H9 (cell line): ENCODE results near the gene FBXO2. TPM values are rescaled to one million over a fixed set of nuclear protein-coding genes. Genes with fewer than 3 reads are reported as not detected.

ENCODE experiments used
- DNase-seq: peaks from one replicate; pipeline ENCODE4 v3.0.0-alpha.2; 2017
- H2AFZ ChIP-seq: one replicate; pipeline ENCODE4 v1.6.1; 2013; ENCODE audit warnings: mild to moderate bottlenecking, low read length, control low read depth, moderate library complexity
- H2AK5ac ChIP-seq: 2 replicates; pipeline ENCODE4 v1.6.1; 2013; ENCODE audit warnings: low read length, control low read depth, mixed read lengths; ENCODE audit not compliant: insufficient read length
- H2BK120ac ChIP-seq: one replicate; pipeline ENCODE4 v1.6.1; 2013; ENCODE audit warnings: low read depth, mild to moderate bottlenecking, low read length, control low read depth, inconsistent platforms; ENCODE audit not compliant: poor library complexity, severe bottlenecking
- H2BK12ac ChIP-seq: 2 replicates; pipeline ENCODE4 v1.6.1; 2013; ENCODE audit warnings: low read length, control low read depth, mixed read lengths, low read depth; ENCODE audit not compliant: insufficient read length
- H2BK15ac ChIP-seq: 2 replicates; pipeline ENCODE4 v1.6.1; 2013; ENCODE audit warnings: low read depth, low read length, control low read depth
- H2BK20ac ChIP-seq: one replicate; pipeline ENCODE4 v1.6.1; 2013; ENCODE audit warnings: low read depth, mild to moderate bottlenecking, low read length, control low read depth, inconsistent platforms; ENCODE audit not compliant: poor library complexity, severe bottlenecking
- H2BK5ac ChIP-seq: 2 replicates; pipeline ENCODE4 v1.6.1; 2013; ENCODE audit warnings: low read length, control low read depth, mixed read lengths; ENCODE audit not compliant: insufficient read length
- H3K14ac ChIP-seq: 2 replicates; pipeline ENCODE4 v1.6.1; 2013; ENCODE audit warnings: low read length, control low read depth; ENCODE audit not compliant: insufficient read depth
- H3K18ac ChIP-seq: 2 replicates; pipeline ENCODE4 v1.6.1; 2013; ENCODE audit warnings: low read depth, mild to moderate bottlenecking, mixed read lengths, low read length, control low read depth; ENCODE audit not compliant: insufficient read length
- H3K23ac ChIP-seq: 2 replicates; pipeline ENCODE4 v1.6.1; 2013; ENCODE audit warnings: low read length, control low read depth, mixed read lengths, low read depth; ENCODE audit not compliant: insufficient read length
- H3K23me2 ChIP-seq: 2 replicates; pipeline ENCODE4 v1.6.1; 2013; ENCODE audit warnings: low read depth, mild to moderate bottlenecking, mixed read lengths, low read length, control low read depth; ENCODE audit not compliant: insufficient read length, poor library complexity, severe bottlenecking
- H3K27ac ChIP-seq: 2 replicates; pipeline ENCODE4 v1.5.1; 2013; ENCODE audit warnings: low read length, control low read depth, mixed read lengths, low read depth; ENCODE audit not compliant: insufficient read length
- H3K27me3 ChIP-seq: 2 replicates; pipeline ENCODE4 v1.6.1; 2013; ENCODE audit warnings: low read length, control low read depth, inconsistent platforms; ENCODE audit not compliant: insufficient read depth
- H3K4ac ChIP-seq: 2 replicates; pipeline ENCODE4 v1.6.1; 2013; ENCODE audit warnings: low read depth, mild to moderate bottlenecking, control low read depth, inconsistent platforms, low read length, moderate library complexity
- H3K4me1 ChIP-seq: 2 replicates; pipeline ENCODE4 v1.6.1; 2013; ENCODE audit warnings: low read length, control low read depth, inconsistent platforms; ENCODE audit not compliant: insufficient read depth
- H3K4me2 ChIP-seq: 2 replicates; pipeline ENCODE4 v1.6.1; 2013; ENCODE audit warnings: low read length, control low read depth, mixed read lengths; ENCODE audit not compliant: insufficient read length, insufficient read depth
- H3K56ac ChIP-seq: 2 replicates; pipeline ENCODE4 v1.6.1; 2013; ENCODE audit warnings: low read depth, mild to moderate bottlenecking, mixed read lengths, low read length, control low read depth; ENCODE audit not compliant: insufficient read length
- H3K79me1 ChIP-seq: 2 replicates; pipeline ENCODE4 v1.6.1; 2013; ENCODE audit warnings: low read depth, mild to moderate bottlenecking, moderate library complexity, low read length, control low read depth, inconsistent platforms; ENCODE audit not compliant: insufficient read depth, poor library complexity, severe bottlenecking
- H3K79me2 ChIP-seq: 2 replicates; pipeline ENCODE4 v1.6.1; 2013; ENCODE audit warnings: low read length, control low read depth, inconsistent platforms; ENCODE audit not compliant: insufficient read depth
- H3K9ac ChIP-seq: 2 replicates; pipeline ENCODE4 v1.6.1; 2013; ENCODE audit warnings: low read length, control low read depth, mixed read lengths; ENCODE audit not compliant: insufficient read length; ENCODE audit errors: extremely low read depth
- H3K9me3 ChIP-seq: one replicate; pipeline ENCODE4 v1.6.1; 2013; ENCODE audit warnings: low read depth, low read length, inconsistent platforms; ENCODE audit not compliant: control insufficient read depth
- H3T11ph ChIP-seq: one replicate; pipeline ENCODE4 v1.6.1; 2013; ENCODE audit warnings: mild to moderate bottlenecking, low read length, control low read depth, inconsistent platforms
- H4K20me1 ChIP-seq: one replicate; pipeline ENCODE4 v1.6.1; 2013; ENCODE audit not compliant: control insufficient read depth, insufficient read length, insufficient read depth
- H4K5ac ChIP-seq: 2 replicates; pipeline ENCODE4 v1.6.1; 2013; ENCODE audit warnings: low read depth, mild to moderate bottlenecking, mixed read lengths, low read length, control low read depth; ENCODE audit not compliant: insufficient read length
- H4K8ac ChIP-seq: replicated peaks from 2 replicates; pipeline ENCODE4 v1.6.1; 2013; ENCODE audit warnings: low read length, control low read depth, mixed read lengths, low read depth; ENCODE audit not compliant: insufficient read length
- H4K91ac ChIP-seq: 2 replicates; pipeline ENCODE4 v1.6.1; 2013; ENCODE audit warnings: low read depth, mild to moderate bottlenecking, moderate library complexity, mixed read lengths, low read length, control low read depth; ENCODE audit not compliant: insufficient read length
- H3K27ac Mint-ChIP-seq, 3 experiments: 2 replicates in 2 of 3; 3 replicates in 1 of 3; pipeline ENCODE4 v1.8.0; 2020 to 2021; ENCODE audit warnings: mixed read lengths in 3 of 3, mild to moderate bottlenecking in 1 of 3, moderate library complexity in 1 of 3
- H3K27me3 Mint-ChIP-seq: 2 replicates; pipeline ENCODE4 v1.8.0; 2021; ENCODE audit warnings: low read depth, mild to moderate bottlenecking, moderate library complexity, mixed read lengths
- H3K36me3 Mint-ChIP-seq, 3 experiments: 2 replicates in 2 of 3; 3 replicates in 1 of 3; pipeline ENCODE4 v1.8.0; 2020 to 2021; ENCODE audit warnings: low read depth in 3 of 3, mixed read lengths in 3 of 3; ENCODE audit not compliant: insufficient read depth in 1 of 3
- H3K4me1 Mint-ChIP-seq, 2 experiments: 2 replicates each; pipeline ENCODE4 v1.8.0; 2020; ENCODE audit warnings: mixed read lengths in 2 of 2
- H3K4me3 Mint-ChIP-seq, 2 experiments: 2 replicates in 1 of 2; 3 replicates in 1 of 2; pipeline ENCODE4 v1.8.0; 2020 to 2021; ENCODE audit warnings: mild to moderate bottlenecking in 2 of 2, mixed read lengths in 2 of 2, moderate library complexity in 1 of 2
- H3K9me3 Mint-ChIP-seq, 2 experiments: 2 replicates in 1 of 2; 3 replicates in 1 of 2; pipeline ENCODE4 v1.8.0; 2020; ENCODE audit warnings: mild to moderate bottlenecking in 2 of 2, mixed read lengths in 2 of 2, moderate library complexity in 1 of 2
- whole genome bisulfite sequencing: extraction: QIAGEN DNeasy Blood & Tissue Kit; methylation state at CpG from one replicate; pipeline ENCODE4 v1.1.7; 2013; ENCODE audit warnings: missing lambda C conversion rate, low lambda C conversion rate, mixed read lengths; ENCODE audit not compliant: insufficient read length; ENCODE audit errors: extremely low coverage; 5-methylcytosine and 5-hydroxymethylcytosine counted together
- total RNA-seq: library from RNA; stranded (reverse); gene quantifications from 2 replicates; pipeline ENCODE4 v1.2.1, GENCODE V29; 2021
- TF ChIP-seq, protein P1 (sequence below): fragments of 200-600 bp; sonication (generic); conservative IDR thresholded peaks from 3 replicates; pipeline ENCODE4 v1.8.0; 2021; ENCODE audit warnings: antibody characterized with exemption, mild to moderate bottlenecking

Gene FBXO2
- total RNA-seq, 1 experiment from 2014 or later = 28.9 TPM

DNA sequence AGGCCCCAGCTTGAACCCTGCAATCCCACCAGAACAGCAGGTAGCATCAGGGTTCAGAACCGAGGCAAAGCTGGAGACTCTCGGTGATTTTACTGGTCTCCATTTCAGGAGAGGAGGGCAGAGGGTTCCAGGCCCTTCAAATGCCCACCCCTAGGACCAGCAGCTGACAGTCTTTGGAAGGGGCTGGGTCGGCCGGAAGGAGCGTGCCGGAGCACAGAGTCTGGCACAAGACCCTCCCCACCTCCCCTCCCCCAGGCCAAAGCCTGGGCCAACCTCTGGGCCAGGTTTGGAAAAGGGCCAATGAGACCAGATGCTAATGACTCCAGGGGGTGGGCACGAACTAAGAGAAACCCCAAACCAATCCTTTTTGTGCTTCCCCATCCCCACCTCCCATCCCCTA, 6.9 kb downstream of the FBXO2 start:
- Histone ChIP-seq H3K18ac (no peak overlapping the region), H2BK120ac (no peak overlapping the region), H4K20me1 (no peaks in the 10 kb centered on the region), H3K27me3 (no peaks in the 10 kb centered on the region), H2AK5ac (no peak overlapping the region), H3K14ac (no peak overlapping the region), H3K4me1 (no peaks in the 10 kb centered on the region), H2BK12ac (no peak overlapping the region), H3K9me3 (no peaks in the 10 kb centered on the region), H3T11ph (no peak overlapping the region), H4K5ac (no peak overlapping the region), H3K4me2 (no peak overlapping the region), H2AFZ (no peak overlapping the region), H3K23me2 (no peaks in the 10 kb centered on the region), H2BK5ac (no peak overlapping the region), H3K79me2 (no peaks in the 10 kb centered on the region), H3K79me1 (no peaks in the 10 kb centered on the region), H3K23ac (no peak overlapping the region), H3K9ac (no peak overlapping the region), H3K27ac (no peak overlapping the region), H4K91ac (no peak overlapping the region), H4K8ac (no peak overlapping the region), H2BK15ac (no peak overlapping the region), H2BK20ac (no peak overlapping the region), H3K56ac (no peak overlapping the region), H3K4ac (no peak overlapping the region)
- no CpG with 5 or more reads among the region's 7 CpGs for WGBS
- no peak for DNase-seq
- peaks cover 12 to 20% of the 10 kb centered on the region in 2 experiments for H3K4me1 Mint-ChIP-seq
- TF ChIP-seq, protein P1, sequence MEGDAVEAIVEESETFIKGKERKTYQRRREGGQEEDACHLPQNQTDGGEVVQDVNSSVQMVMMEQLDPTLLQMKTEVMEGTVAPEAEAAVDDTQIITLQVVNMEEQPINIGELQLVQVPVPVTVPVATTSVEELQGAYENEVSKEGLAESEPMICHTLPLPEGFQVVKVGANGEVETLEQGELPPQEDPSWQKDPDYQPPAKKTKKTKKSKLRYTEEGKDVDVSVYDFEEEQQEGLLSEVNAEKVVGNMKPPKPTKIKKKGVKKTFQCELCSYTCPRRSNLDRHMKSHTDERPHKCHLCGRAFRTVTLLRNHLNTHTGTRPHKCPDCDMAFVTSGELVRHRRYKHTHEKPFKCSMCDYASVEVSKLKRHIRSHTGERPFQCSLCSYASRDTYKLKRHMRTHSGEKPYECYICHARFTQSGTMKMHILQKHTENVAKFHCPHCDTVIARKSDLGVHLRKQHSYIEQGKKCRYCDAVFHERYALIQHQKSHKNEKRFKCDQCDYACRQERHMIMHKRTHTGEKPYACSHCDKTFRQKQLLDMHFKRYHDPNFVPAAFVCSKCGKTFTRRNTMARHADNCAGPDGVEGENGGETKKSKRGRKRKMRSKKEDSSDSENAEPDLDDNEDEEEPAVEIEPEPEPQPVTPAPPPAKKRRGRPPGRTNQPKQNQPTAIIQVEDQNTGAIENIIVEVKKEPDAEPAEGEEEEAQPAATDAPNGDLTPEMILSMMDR = no peak
- no peak overlapping the region for H3K4me3 Mint-ChIP-seq
- peaks cover 36% of the 10 kb centered on the region for H3K27me3 Mint-ChIP-seq
- no peak overlapping the region for H3K27ac Mint-ChIP-seq
- no peaks in the 10 kb centered on the region; a peak in 1 of 5 replicates for H3K9me3 Mint-ChIP-seq
- no peaks in the 10 kb centered on the region; a peak in 1 of 7 replicates for H3K36me3 Mint-ChIP-seq
